ENCODE data around the gene TOLLIP. TPM values are rescaled to one million over a fixed set of nuclear protein-coding genes. Genes with fewer than 3 reads are reported as not detected.

Gene TOLLIP
- total RNA-seq, 1 donor from 2014 or later, result 139 TPM

DNA sequence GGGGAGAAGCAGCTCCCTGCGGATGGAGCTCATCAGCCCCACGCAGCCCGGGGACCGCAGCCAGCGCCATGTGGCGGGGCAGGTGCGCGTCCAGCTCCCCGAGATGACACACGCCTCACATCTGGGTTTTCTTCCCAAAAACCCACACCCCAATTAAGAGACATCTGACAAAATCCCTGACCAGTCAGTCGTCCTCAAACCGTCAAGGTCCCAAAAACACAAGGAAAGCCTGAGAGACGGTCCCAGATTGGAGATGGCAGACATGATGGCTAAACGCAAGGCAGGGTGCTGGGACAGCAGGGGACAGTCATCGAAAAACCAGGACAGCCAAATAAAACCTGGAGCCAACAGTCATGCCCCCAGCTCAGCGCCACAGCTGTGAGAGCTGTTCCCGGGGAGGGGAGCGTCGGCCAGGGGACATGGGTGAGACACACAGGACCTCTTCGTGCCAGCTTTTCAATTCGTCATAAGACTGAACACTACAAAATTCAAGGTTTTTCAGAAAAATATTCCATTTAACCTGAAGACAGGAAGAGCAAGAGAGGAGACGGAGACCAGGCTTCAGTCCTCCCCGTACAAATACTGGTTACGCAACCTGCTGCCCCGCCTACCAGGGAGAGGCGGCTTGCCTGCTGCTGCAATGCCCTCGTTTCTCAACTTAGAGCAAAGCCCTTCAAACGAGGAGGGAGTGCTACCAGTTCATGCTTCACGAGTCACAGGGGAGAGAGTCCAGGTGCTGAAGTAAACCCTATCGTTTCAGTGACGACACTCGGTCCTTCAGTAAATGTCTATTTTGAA is 10.5 kb downstream of the TOLLIP start:
- peak; percentile 87 for DNase-seq (ENCODE audit: low spot score)

DNA sequence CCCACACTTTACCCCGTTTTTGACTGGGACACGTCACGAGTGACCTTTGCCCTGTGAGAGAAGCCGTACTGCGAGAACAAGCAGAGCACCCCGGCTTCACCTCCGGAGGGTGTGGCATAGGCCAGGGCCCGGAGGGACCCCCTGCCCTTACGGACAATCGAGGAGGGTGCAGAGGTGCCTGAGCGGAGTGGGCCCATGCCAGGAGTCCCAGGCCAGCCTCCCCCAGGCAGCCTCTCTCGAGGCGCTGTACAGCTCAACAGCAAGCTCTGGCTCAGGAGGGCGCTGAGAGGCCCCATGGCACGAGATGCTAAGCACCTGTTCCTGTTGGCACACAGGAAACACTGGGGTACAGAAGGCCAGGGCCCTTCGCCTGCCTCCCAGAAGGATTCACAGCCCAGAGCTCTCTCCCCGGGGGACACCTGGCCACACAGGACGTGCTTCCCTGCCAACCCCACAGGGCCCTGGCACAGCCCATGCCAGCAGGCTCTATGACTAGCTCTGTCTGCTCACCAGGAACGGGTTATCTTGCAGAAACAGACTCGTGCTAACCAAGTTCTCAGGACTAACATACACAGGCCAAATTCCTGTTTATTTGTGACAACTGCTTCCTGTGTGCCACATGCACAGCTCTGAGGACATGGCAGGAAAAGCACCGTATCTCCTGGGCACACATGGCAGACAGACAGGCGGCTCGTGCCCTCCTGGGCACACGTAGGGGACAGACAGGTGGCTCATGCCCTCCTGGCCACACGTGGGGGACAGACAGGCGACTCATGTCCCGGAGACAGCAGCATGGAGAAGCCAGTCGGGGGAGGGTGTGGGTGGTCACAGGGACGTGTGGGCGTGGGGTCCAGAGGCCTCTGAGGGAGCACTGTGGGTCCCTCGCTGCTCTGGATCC is 11.6 kb downstream of the TOLLIP start:
- no peak for DNase-seq (ENCODE audit: low spot score)

DNA sequence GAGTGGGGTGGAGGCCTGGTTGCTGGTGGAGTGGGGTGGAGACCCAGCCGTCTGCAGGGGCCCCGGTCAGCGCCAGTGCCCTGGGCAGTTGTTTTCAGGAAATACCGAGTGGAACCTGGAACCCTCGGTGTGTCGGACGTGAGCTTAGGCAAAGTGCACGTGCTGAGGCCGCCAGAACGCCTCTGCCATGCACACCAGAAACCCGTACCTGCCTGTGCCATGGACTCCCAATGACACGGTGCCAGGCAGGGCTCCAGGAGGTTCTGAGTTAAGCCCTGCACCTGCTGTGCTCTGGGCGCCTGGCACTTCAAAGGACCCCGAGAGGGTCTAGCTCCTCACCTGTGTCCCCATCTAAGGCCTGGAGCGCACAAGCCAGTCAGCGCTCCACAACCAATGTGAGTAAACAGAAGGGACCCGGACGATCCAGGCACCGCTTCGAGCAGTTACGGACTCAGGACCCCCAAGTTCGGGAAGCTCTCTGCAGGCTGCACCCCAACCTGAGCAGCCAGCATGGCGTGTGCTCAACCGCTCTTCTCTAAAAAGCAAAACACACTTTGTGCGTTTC is 12.3 kb downstream of the TOLLIP start:
- DNase-seq (ENCODE audit: low spot score), result no peak

- DNase-seq (ENCODE audit: low spot score), result no peak
Observed at GRCh38 chr11:1296287-1296686, 13.1 kb downstream of the TOLLIP start.

- DNase-seq (ENCODE audit: low spot score), result no peak
Observed at GRCh38 chr11:1295591-1295990, 13.8 kb downstream of the TOLLIP start.

- no peak for DNase-seq (ENCODE audit: low spot score)
Observed at GRCh38 chr11:1295086-1295485, 14.3 kb downstream of the TOLLIP start.

- no peak for DNase-seq (ENCODE audit: low spot score)
Observed at GRCh38 chr11:1293619-1294015, 15.8 kb downstream of the TOLLIP start.

GRCh38 chr11:1292644-1293618 is 16.5 kb downstream of the TOLLIP start:
- no peak for DNase-seq (ENCODE audit: low spot score)

DNA sequence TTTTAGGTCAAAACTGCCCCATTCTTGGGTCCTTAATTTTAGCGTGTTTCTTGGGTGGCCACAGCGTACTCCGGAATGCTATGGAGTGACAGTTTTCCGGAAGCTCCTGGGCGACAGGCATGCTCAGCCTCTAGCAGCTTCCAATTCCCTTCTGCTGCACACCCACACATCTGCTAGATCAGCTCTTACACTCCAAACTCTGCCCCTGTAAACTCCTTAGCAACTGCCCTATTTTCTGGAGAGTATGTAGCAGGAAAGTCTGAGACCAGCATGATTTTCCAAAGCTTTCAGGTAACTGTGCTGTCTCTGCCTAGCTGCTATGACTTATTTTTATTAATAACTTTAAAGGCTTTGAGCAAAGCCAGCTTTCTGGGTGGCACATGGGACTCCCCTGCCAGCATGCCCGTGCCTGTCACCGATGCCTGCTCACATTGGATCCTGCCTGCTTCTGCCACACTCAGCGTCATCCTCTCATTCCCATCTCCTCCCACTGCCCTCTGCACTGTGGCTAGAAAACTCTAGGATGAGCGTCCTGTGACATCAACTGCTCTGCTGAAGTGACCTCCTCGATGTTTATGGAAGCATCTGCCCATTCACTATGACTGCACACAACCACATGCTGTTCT is 17.3 kb downstream of the TOLLIP start:
- DNase-seq (ENCODE audit: low spot score), result no peak

GRCh38 chr11:1291295-1292017 is 18.0 kb downstream of the TOLLIP start:
- DNase-seq (ENCODE audit: low spot score), result no peak

- DNase-seq (ENCODE audit: low spot score), result no peak
Observed at GRCh38 chr11:1290052-1291040, 19.1 kb downstream of the TOLLIP start.

- DNase-seq (ENCODE audit: low spot score), result no peak
Observed at GRCh38 chr11:1289211-1289935, 20.1 kb downstream of the TOLLIP start.

- no peak for DNase-seq (ENCODE audit: low spot score)
Observed at GRCh38 chr11:1288426-1289151, 20.8 kb downstream of the TOLLIP start.

DNA sequence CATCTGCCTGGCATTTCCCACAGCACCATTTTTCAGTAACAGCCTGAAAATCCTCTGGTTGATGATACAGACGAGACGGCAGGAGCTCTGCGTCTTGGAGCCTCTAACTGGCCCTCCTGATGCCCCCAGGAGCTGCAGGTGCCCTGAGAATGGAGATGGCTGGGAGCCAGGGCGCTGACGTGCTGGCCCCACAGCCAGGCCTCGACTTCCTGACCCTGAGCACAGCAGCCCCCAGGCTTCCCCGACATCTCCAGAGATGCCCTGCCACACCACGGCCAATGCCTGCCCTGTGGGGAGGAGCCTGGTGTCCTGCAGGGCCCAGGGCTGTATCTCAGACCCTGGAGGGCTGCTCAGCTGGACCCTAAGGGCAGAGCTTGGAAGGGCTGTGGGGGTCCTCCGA is 21.5 kb downstream of the TOLLIP start:
- no peak for DNase-seq (ENCODE audit: low spot score)

DNA sequence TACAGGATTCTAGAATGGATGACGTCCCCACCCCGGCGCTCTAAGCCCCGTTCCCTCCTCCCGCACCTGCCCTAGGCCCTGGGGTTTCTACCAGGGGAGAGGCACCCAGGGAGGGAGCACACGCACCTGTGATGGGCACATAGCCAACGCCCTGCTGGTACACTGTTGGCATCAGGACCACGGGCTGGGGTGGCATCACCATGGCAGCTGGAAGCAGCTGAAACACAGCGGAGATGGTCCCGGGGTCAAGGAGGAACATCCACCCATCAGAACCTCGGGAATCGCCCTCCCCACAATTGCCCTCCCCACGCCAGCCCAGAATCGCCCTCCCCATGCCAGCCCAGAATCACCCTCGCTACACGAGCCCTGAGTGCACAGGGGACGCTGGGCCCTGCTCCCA is 23.6 kb downstream of the TOLLIP start:
- no peak for DNase-seq (ENCODE audit: low spot score)

DNA sequence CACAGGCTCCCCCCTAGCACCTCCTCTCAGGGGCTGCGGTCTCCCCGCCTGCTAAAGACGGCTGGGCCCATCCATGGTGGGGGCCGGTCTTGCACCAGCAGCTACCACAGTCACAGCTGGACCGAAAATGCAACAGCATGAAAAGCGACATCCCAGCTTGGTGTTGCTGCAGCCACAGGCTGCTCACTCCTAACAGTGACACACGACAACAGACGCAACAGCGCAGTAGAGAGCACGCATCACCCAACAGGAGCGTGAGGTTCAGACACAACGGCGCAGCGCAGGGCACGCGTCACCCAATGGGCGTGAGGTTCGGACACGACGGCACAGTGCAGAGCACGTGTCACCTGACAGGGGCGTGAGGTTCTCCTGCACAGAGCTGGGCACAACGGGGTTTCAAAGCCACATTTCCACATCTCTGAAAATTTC is 24.1 kb downstream of the TOLLIP start:
- no peak for DNase-seq (ENCODE audit: low spot score)

GRCh38 chr11:1283906-1284305 is 25.5 kb downstream of the TOLLIP start:
- no peak for DNase-seq (ENCODE audit: low spot score)
